Natural killer cell (primary cell): ENCODE results near the gene KPNA5. TPM values are rescaled to one million over a fixed set of nuclear protein-coding genes. Genes with fewer than 3 reads are reported as not detected.
"Not testable (repeated sequence)": the region's sequence is repeated elsewhere in the genome, so short reads cannot be mapped to it uniquely, and the experiment has no call there.

Source experiments
- ATAC-seq, 3 donors: fragments of 150-1000 bp in 2 of 3; fragments of 200-7000 bp in 1 of 3; cut with Tn5 transposase; 1 replicate in 1 of 3; 2 replicates in 2 of 3; pipeline ENCODE4 v1.10.0; 2021; ENCODE audit warnings: mild to moderate bottlenecking in 2 of 3, moderate library complexity in 2 of 3
- DNase-seq, 2 donors: peaks; one replicate each; pipeline versions ENCODE4 v3.0.0 to v3.0.0-alpha.2; 2013 to 2021; ENCODE audit warnings: mixed read lengths in 1 of 2
- H3K27ac ChIP-seq: one replicate; pipeline ENCODE4 v1.5.1; 2013; ENCODE audit warnings: mild to moderate bottlenecking, low read length
- H3K27me3 ChIP-seq: one replicate; pipeline ENCODE4 v1.6.1; 2013; ENCODE audit warnings: low read length; ENCODE audit not compliant: control insufficient read depth, insufficient read depth
- H3K36me3 ChIP-seq: one replicate; pipeline ENCODE4 v1.6.1; 2013; ENCODE audit warnings: low read length; ENCODE audit not compliant: control insufficient read depth, insufficient read depth
- H3K4me1 ChIP-seq: one replicate; pipeline ENCODE4 v1.6.1; 2013; ENCODE audit warnings: low read length; ENCODE audit not compliant: control insufficient read depth, insufficient read depth
- H3K4me3 ChIP-seq: one replicate; pipeline ENCODE4 v1.5.1; 2013; ENCODE audit warnings: low read length
- H3K9me3 ChIP-seq: one replicate; pipeline ENCODE4 v1.6.1; 2013; ENCODE audit warnings: low read length; ENCODE audit not compliant: control insufficient read depth, insufficient read depth
- H3K27ac Mint-ChIP-seq, 2 donors: one replicate each; pipeline ENCODE4 v1.8.0; 2022; ENCODE audit warnings: mild to moderate bottlenecking in 2 of 2, mixed read lengths in 2 of 2, moderate library complexity in 1 of 2
- H3K27me3 Mint-ChIP-seq, 2 donors: one replicate each; pipeline ENCODE4 v1.8.0; 2022; ENCODE audit warnings: low read depth in 2 of 2, mixed read lengths in 2 of 2
- H3K36me3 Mint-ChIP-seq: one replicate; pipeline ENCODE4 v1.8.0; 2022; ENCODE audit warnings: mixed read lengths
- H3K4me1 Mint-ChIP-seq, 2 donors: one replicate each; pipeline ENCODE4 v1.8.0; 2022; ENCODE audit warnings: mixed read lengths in 2 of 2
- H3K4me3 Mint-ChIP-seq: one replicate; pipeline ENCODE4 v1.8.0; 2022; ENCODE audit warnings: mild to moderate bottlenecking, moderate library complexity, mixed read lengths
- H3K9me3 Mint-ChIP-seq, 2 donors: one replicate each; pipeline ENCODE4 v1.8.0; 2022; ENCODE audit warnings: mixed read lengths in 2 of 2
- CTCF ChIP-seq: fragments of 200-600 bp; IDR thresholded peaks from one replicate; pipeline ENCODE4 v1.8.0; 2022; ENCODE audit warnings: antibody characterized with exemption
- WGBS: methylation state at CpG from one replicate; pipeline ENCODE4 v1.1.7; 2013; ENCODE audit warnings: missing lambda C conversion rate; ENCODE audit not compliant: insufficient coverage; 5-methylcytosine and 5-hydroxymethylcytosine counted together
- intact Hi-C: fragments of 100-400 bp; cut with micrococcal nuclease; formaldehyde crosslinking; loops from one replicate; pipeline ENCODE4 v1.14.2; 2022
- total RNA-seq, 4 donors: library from RNA; stranded (reverse); fragments of 120-200 nt in 1 of 4; gene quantifications; one replicate each; pipeline versions ENCODE4 v1.2.3 to v1.2.4, GENCODE V29; 2013 to 2022

The KPNA5 gene
- total RNA-seq, 3 donors from 2014 or later (not counting 1 experiment from before 2014, with no cell fraction given) = 28.6 to 31.4 (median 29.1) TPM

- ATAC-seq (no peak), DNase-seq (no peak)
- Histone ChIP-seq H3K27me3 (no peaks in the 10 kb centered on the region), H3K36me3 (peaks cover 19% of the 10 kb centered on the region), H3K4me1 (no peaks in the 10 kb centered on the region), H3K9me3 (no peaks in the 10 kb centered on the region), H3K4me3 (no peak overlapping the region), H3K27ac (no peak overlapping the region)
- H3K9me3 Mint-ChIP-seq = peaks cover 4 to 15% of the 10 kb centered on the region in 2 donors
- no peak for TF ChIP-seq CTCF
- H3K36me3 Mint-ChIP-seq = peaks cover 33% of the 10 kb centered on the region
- intact Hi-C loops = no loop called here
- H3K4me3 Mint-ChIP-seq = no peak overlapping the region
- no peaks in the 10 kb centered on the region for H3K4me1 Mint-ChIP-seq
- 95% methylated on average over 2 of the region's 3 CpGs for WGBS
- no peaks in the 10 kb centered on the region for H3K27me3 Mint-ChIP-seq
- H3K27ac Mint-ChIP-seq = no peak overlapping the region
Observed at GRCh38 chr6:116737004-116737403, 56.0 kb downstream of the KPNA5 start.

- H3K9me3 Mint-ChIP-seq = peaks cover 5 to 22% of the 10 kb centered on the region in 2 donors
Observed at GRCh38 chr6:116740486-116740885, 59.5 kb downstream of the KPNA5 start.

GRCh38 chr6:116741571-116741970, 60.6 kb downstream of the KPNA5 start:
- Mint-ChIP-seq H3K4me3 (no peak overlapping the region), H3K36me3 (peaks cover 14% of the 10 kb centered on the region), H3K27ac (no peak overlapping the region), H3K27me3 (no peaks in the 10 kb centered on the region), H3K4me1 (no peaks in the 10 kb centered on the region), H3K9me3 (peaks cover 5 to 18% of the 10 kb centered on the region in 2 donors)
- Histone ChIP-seq H3K4me1 (no peaks in the 10 kb centered on the region), H3K36me3 (no peaks in the 10 kb centered on the region), H3K4me3 (no peak overlapping the region), H3K9me3 (no peaks in the 10 kb centered on the region), H3K27ac (no peak overlapping the region), H3K27me3 (no peaks in the 10 kb centered on the region)
- intact Hi-C loops = no loop called here
- no peak for DNase-seq
- no peak for TF ChIP-seq CTCF
- no peak for ATAC-seq
- WGBS = 60% methylated on average over 1 of the region's 1 CpG

More at GRCh38 chr6:116740486-116740885, 59.5 kb downstream of the KPNA5 start:
- H3K36me3 ChIP-seq, H3K4me1 Mint-ChIP-seq, H3K4me3 ChIP-seq, ATAC-seq, H3K27ac Mint-ChIP-seq, H3K9me3 ChIP-seq, DNase-seq, H3K27me3 ChIP-seq, intact Hi-C loops, H3K4me3 Mint-ChIP-seq, H3K27ac ChIP-seq, H3K4me1 ChIP-seq, H3K27me3 Mint-ChIP-seq: not testable (repeated sequence)
- WGBS = 100% methylated on average over 2 of the region's 3 CpGs
- H3K36me3 Mint-ChIP-seq = peaks cover 25% of the 10 kb centered on the region

- H3K27me3 ChIP-seq = peaks cover 2% of the 10 kb centered on the region
- ATAC-seq (no peak), DNase-seq (no peak)
- no peaks in the 10 kb centered on the region for H3K9me3 ChIP-seq
- Mint-ChIP-seq H3K4me3 (no peak overlapping the region), H3K27me3 (peaks cover 3 to 14% of the 10 kb centered on the region in 2 donors), H3K27ac (no peak overlapping the region), H3K36me3 (no peaks in the 10 kb centered on the region), H3K4me1 (no peaks in the 10 kb centered on the region), H3K9me3 (peaks cover 4 to 7% of the 10 kb centered on the region in 2 donors)
- WGBS = 91% methylated on average over 5 of the region's 5 CpGs
- no peak overlapping the region for H3K4me3 ChIP-seq
- TF ChIP-seq CTCF = no peak
- no peaks in the 10 kb centered on the region for H3K4me1 ChIP-seq
- no peaks in the 10 kb centered on the region for H3K36me3 ChIP-seq
- intact Hi-C loops = no loop called here
- no peak overlapping the region for H3K27ac ChIP-seq
Observed at GRCh38 chr6:116745176-116745575, 64.2 kb downstream of the KPNA5 start.
